Tibial nerve (tissue), 4 donors: ENCODE results near the gene SCARF1. TPM values are rescaled to one million over a fixed set of nuclear protein-coding genes. Genes with fewer than 3 reads are reported as not detected.

Experiments
- DNase-seq, 2 donors: peaks; one replicate each; pipeline ENCODE4 v3.0.0-alpha.2; 2019; ENCODE audit warnings: low spot score in 2 of 2
- H3K27ac ChIP-seq, 4 donors: fragments of 200-600 bp; sonication (generic) in 3 of 4; one replicate each; pipeline ENCODE4 v1.5.1; 2017 to 2019; ENCODE audit warnings: mild to moderate bottlenecking in 1 of 4
- H3K27me3 ChIP-seq, 2 donors: fragments of 200-600 bp; sonication (generic) in 1 of 2; one replicate each; pipeline versions ENCODE4 v1.5.1 to v1.6.0; 2017 to 2019
- H3K36me3 ChIP-seq, 3 donors: fragments of 200-600 bp; sonication (generic); one replicate each; pipeline ENCODE4 v1.5.1; 2018 to 2019
- H3K4me1 ChIP-seq, 4 donors: fragments of 200-600 bp; sonication (generic) in 3 of 4; one replicate each; pipeline ENCODE4 v1.5.1; 2017 to 2019
- H3K4me3 ChIP-seq, 4 donors: fragments of 200-600 bp; sonication (generic) in 3 of 4; one replicate each; pipeline ENCODE4 v1.5.1; 2017 to 2019; ENCODE audit warnings: mild to moderate bottlenecking in 1 of 4, moderate library complexity in 1 of 4
- H3K9me3 ChIP-seq, 4 donors: fragments of 200-600 bp; sonication (generic) in 3 of 4; one replicate each; pipeline ENCODE4 v1.5.1; 2017 to 2019
- CTCF ChIP-seq, 5 experiments: fragments of 200-600 bp in 3 of 5; fragments of 450-650 bp in 2 of 5; sonication (generic) in 3 of 5; IDR thresholded peaks; one replicate each; pipeline ENCODE4 v1.5.1; 2016 to 2019; ENCODE audit warnings: antibody characterized with exemption in 5 of 5, mild to moderate bottlenecking in 3 of 5, moderate library complexity in 2 of 5
- EP300 ChIP-seq, 2 donors: sonication (generic); formaldehyde crosslinking; IDR thresholded peaks; one replicate each; pipeline ENCODE4 v1.6.1; 2017; ENCODE audit warnings: antibody characterized with exemption in 2 of 2, mild to moderate bottlenecking in 1 of 2
- POLR2A ChIP-seq, 2 donors: fragments of 450-650 bp; IDR thresholded peaks; one replicate each; pipeline ENCODE4 v1.6.1; 2017; ENCODE audit warnings: antibody characterized with exemption in 2 of 2, mild to moderate bottlenecking in 2 of 2, moderate library complexity in 2 of 2
- WGBS, 2 donors: methylation state at CpG; one replicate each; pipeline ENCODE4 v1.1.5; 2018; 5-methylcytosine and 5-hydroxymethylcytosine counted together
- total RNA-seq, 4 donors: library from RNA; depleted of rRNA; stranded (reverse); fragments of >200 nt; gene quantifications; one replicate each; pipeline ENCODE4 v1.1.0, GENCODE V29; 2016

Gene SCARF1
- total RNA-seq, 4 donors from 2014 or later, result 7.1 to 30.6 (median 21.7) TPM

GRCh38 chr17:1635675-1636465, 9.7 kb downstream of the SCARF1 start:
- Histone ChIP-seq H3K36me3 (peaks cover 0 to 22% (median 0%) of the 10 kb centered on the region in 3 donors), H3K27me3 (no peaks in the 10 kb centered on the region), H3K9me3 (no peaks in the 10 kb centered on the region), H3K4me3 (no peak overlapping the region), H3K4me1 (no peaks in the 10 kb centered on the region), H3K27ac (no peak overlapping the region)
- WGBS, 2 donors, result 85 to 91% methylated on average over 10 of the region's 10 CpGs
- DNase-seq, result no peak
- no peak for TF ChIP-seq CTCF (IDR thresholded peaks at IDR 0.05)
- TF ChIP-seq EP300 (IDR thresholded peaks at IDR 0.05), result no peak
- no peak for TF ChIP-seq POLR2A (IDR thresholded peaks at IDR 0.05)

- H3K9me3 ChIP-seq, result no peaks in the 10 kb centered on the region
- TF ChIP-seq CTCF (IDR thresholded peaks at IDR 0.05) (no peak), EP300 (IDR thresholded peaks at IDR 0.05) (no peak), POLR2A (IDR thresholded peaks at IDR 0.05) (no peak)
- H3K4me1 ChIP-seq, result peaks cover 0 to 4% (median 2%) of the 10 kb centered on the region in 4 donors
- peaks cover 0 to 22% (median 0%) of the 10 kb centered on the region in 3 donors for H3K36me3 ChIP-seq
- H3K27ac ChIP-seq, result no peak overlapping the region
- H3K27me3 ChIP-seq, result no peaks in the 10 kb centered on the region
- no peak overlapping the region for H3K4me3 ChIP-seq
- no peak for DNase-seq
- 92 to 94% methylated on average over 30 to 36 of the region's 45 CpGs for WGBS, 2 donors
Measured at GRCh38 chr17:1634841-1635650, 10.5 kb downstream of the SCARF1 start.

- 82% methylated on average over 4 of the region's 4 CpGs for WGBS, 2 donors
- Histone ChIP-seq H3K36me3 (peaks cover 0 to 9% (median 0%) of the 10 kb centered on the region in 3 donors), H3K27ac (no peak overlapping the region), H3K4me1 (peaks cover 0 to 34% (median 27%) of the 10 kb centered on the region in 4 donors), H3K27me3 (no peaks in the 10 kb centered on the region), H3K9me3 (no peaks in the 10 kb centered on the region), H3K4me3 (no peak overlapping the region)
- DNase-seq, result no peak
- no peak for TF ChIP-seq CTCF (IDR thresholded peaks at IDR 0.05)
- no peak for TF ChIP-seq POLR2A (IDR thresholded peaks at IDR 0.05)
Measured at GRCh38 chr17:1630662-1631061, 14.9 kb downstream of the SCARF1 start.

- 3 to 5% methylated on average over 40 to 44 of the region's 45 CpGs for WGBS, 2 donors
- peak in 1 of 2 donors; percentile 68 for DNase-seq
- H3K27ac ChIP-seq, result peak overlapping the region; percentile 88 to 98 (median 96)
Measured at GRCh38 chr17:1629504-1630310, 15.8 kb downstream of the SCARF1 start.

More at GRCh38 chr17:1629504-1630310, 15.8 kb downstream of the SCARF1 start:
- H3K36me3 ChIP-seq, result peaks cover 0 to 6% (median 0%) of the 10 kb centered on the region in 3 donors
- TF ChIP-seq EP300 (IDR thresholded peaks at IDR 0.05) (no peak), CTCF (IDR thresholded peaks at IDR 0.05) (peak; percentile 56 to 75 (median 62))
- H3K4me1 ChIP-seq, result peaks cover 0 to 43% (median 27%) of the 10 kb centered on the region in 4 donors
- no peaks in the 10 kb centered on the region for H3K27me3 ChIP-seq
- peak overlapping the region; percentile 76 to 82 (median 80) for H3K4me3 ChIP-seq
- no peaks in the 10 kb centered on the region for H3K9me3 ChIP-seq
